Measurements from ENCODE around the gene HAL.
A peak's percentile ranks its signal among the peaks of the same experiment; 100 is the strongest.

The HAL gene

GRCh38 chr12:95955549-95956159 lies 40.5 kb downstream of the HAL start:
- no peak for TF ChIP-seq CTCF (IDR thresholded peaks at IDR 0.05)
- no peak for DNase-seq (ENCODE audit: low spot score)
- Histone ChIP-seq H3K4me3 (no peak overlapping the region), H3K27ac (no peak overlapping the region)

- no peak for TF ChIP-seq CTCF (IDR thresholded peaks at IDR 0.05)
- DNase-seq (ENCODE audit: low spot score), result no peak
- no peak overlapping the region for H3K27ac ChIP-seq
Measured at GRCh38 chr12:95953000-95953399, 43.1 kb downstream of the HAL start.

GRCh38 chr12:95951515-95951914 lies 44.6 kb downstream of the HAL start:
- Histone ChIP-seq H3K4me3 (no peak overlapping the region), H3K27ac (no peak overlapping the region)
- no peak for TF ChIP-seq CTCF (IDR thresholded peaks at IDR 0.05)
- no peak for DNase-seq (ENCODE audit: low spot score)

More at GRCh38 chr12:95953000-95953399, 43.1 kb downstream of the HAL start:
- H3K4me3 ChIP-seq, result no peak overlapping the region

- H3K4me3 ChIP-seq, result no peak overlapping the region
- no peak overlapping the region for H3K27ac ChIP-seq
- TF ChIP-seq CTCF (IDR thresholded peaks at IDR 0.05), result no peak
- DNase-seq (ENCODE audit: low spot score), result no peak
Measured at GRCh38 chr12:95949477-95950206, 46.5 kb downstream of the HAL start.

- Histone ChIP-seq H3K27ac (no peak overlapping the region), H3K4me3 (no peak overlapping the region)
- no peak for DNase-seq (ENCODE audit: low spot score)
- no peak for TF ChIP-seq CTCF (IDR thresholded peaks at IDR 0.05)
Measured at GRCh38 chr12:95944108-95944704, 51.9 kb downstream of the HAL start.

GRCh38 chr12:95943330-95943842 lies 52.8 kb downstream of the HAL start, which contains the start of gene AMDHD1:
Gene AMDHD1 (plus strand): TSS chr12:95943331. CDS start chr12:95943399, 68 bp downstream.
- TF ChIP-seq CTCF (IDR thresholded peaks at IDR 0.05), result no peak
- peak within 1 kb of the TSS; percentile 75 for H3K4me3 ChIP-seq
- H3K27ac ChIP-seq, result peak within 1 kb of the TSS; percentile 41 to 82
- DNase-seq (ENCODE audit: low spot score), result peak; percentile 75

Data from coronary artery (tissue), 2 donors.